Activated CD4-positive, alpha-beta T cell treated with anti-CD3 and anti-CD28 coated beads, Interleukin-2, amount 10 ng/mL, durations not matched to agents 7 days and 5 days (primary cell): Measurements from ENCODE around the gene SLC44A1. TPM values are rescaled to one million over a fixed set of nuclear protein-coding genes. Genes with fewer than 3 reads are reported as not detected.

Experiments used
- CTCF ChIA-PET: fragments of 350-600 bp; sonication (Branson Sonifier 250); formaldehyde crosslinking; loops from one replicate; lab custom pipeline; 2021; ENCODE audit warnings: antibody characterized with exemption; lab: Charles Lee
- POLR2A ChIA-PET: fragments of 350-600 bp; sonication (Branson Sonifier 250); formaldehyde crosslinking; loops from one replicate; lab custom pipeline; 2021; ENCODE audit warnings: antibody characterized with exemption; lab: Charles Lee
- DNase-seq: peaks from one replicate; pipeline ENCODE4 v3.0.0-alpha.2; 2020
- H3K27ac Mint-ChIP-seq: one replicate; pipeline ENCODE4 v1.8.0; 2021; ENCODE audit warnings: mild to moderate bottlenecking, moderate library complexity, mixed read lengths
- H3K27me3 Mint-ChIP-seq: one replicate; pipeline ENCODE4 v1.8.0; 2021; ENCODE audit warnings: mixed read lengths
- H3K36me3 Mint-ChIP-seq: one replicate; pipeline ENCODE4 v1.8.0; 2021; ENCODE audit warnings: low read depth, mixed read lengths
- H3K4me1 Mint-ChIP-seq: one replicate; pipeline ENCODE4 v1.8.0; 2021; ENCODE audit warnings: mixed read lengths
- H3K4me3 Mint-ChIP-seq: one replicate; pipeline ENCODE4 v1.8.0; 2021; ENCODE audit warnings: mild to moderate bottlenecking, moderate library complexity, mixed read lengths
- H3K9me3 Mint-ChIP-seq: one replicate; pipeline ENCODE4 v1.8.0; 2021; ENCODE audit warnings: mixed read lengths
- total RNA-seq, 2 experiments: library from RNA; stranded (reverse); gene quantifications; one replicate each; pipeline ENCODE4 v1.2.3, GENCODE V29; 2021

Gene SLC44A1
- total RNA-seq, 2 experiments from 2014 or later, result 19.6 to 21.8 TPM

- Mint-ChIP-seq H3K4me3 (no peak overlapping the region), H3K27ac (no peak overlapping the region), H3K4me1 (peaks cover 2% of the 10 kb centered on the region), H3K36me3 (no peaks in the 10 kb centered on the region), H3K9me3 (no peaks in the 10 kb centered on the region), H3K27me3 (no peaks in the 10 kb centered on the region)
- ChIA-PET CTCF (no interaction called here), POLR2A (interaction anchor here (0.6 kb wide), 1 partner anchor 184 kb away, joined by 3 read pairs; no protein-coding TSS in a partner anchor)
- no peak for DNase-seq
Observed at GRCh38 chr9:105441616-105442160, 197.2 kb downstream of the SLC44A1 start.

GRCh38 chr9:105443121-105443520 lies 198.7 kb downstream of the SLC44A1 start:
- Mint-ChIP-seq H3K27me3 (no peaks in the 10 kb centered on the region), H3K4me1 (peaks cover 9% of the 10 kb centered on the region), H3K36me3 (no peaks in the 10 kb centered on the region), H3K27ac (no peak overlapping the region), H3K9me3 (no peaks in the 10 kb centered on the region), H3K4me3 (no peak overlapping the region)
- CTCF ChIA-PET, result interaction anchor here (1.1 kb wide), 1 partner anchor 9 kb away, joined by 3 read pairs; no protein-coding TSS in a partner anchor
- POLR2A ChIA-PET, result no interaction called here
- DNase-seq, result no peak

GRCh38 chr9:105444130-105444529 lies 199.7 kb downstream of the SLC44A1 start:
- POLR2A ChIA-PET, result no interaction called here
- Mint-ChIP-seq H3K27ac (no peak overlapping the region), H3K27me3 (no peaks in the 10 kb centered on the region), H3K9me3 (no peaks in the 10 kb centered on the region), H3K4me3 (no peak overlapping the region), H3K36me3 (no peaks in the 10 kb centered on the region), H3K4me1 (peaks cover 16% of the 10 kb centered on the region)
- CTCF ChIA-PET, result interaction anchor here (0.5 to 1.1 kb wide), 2 partner anchors 8 to 202 kb away, joined by 3 read pairs; no protein-coding TSS in a partner anchor
- no peak for DNase-seq

- no peak overlapping the region for H3K4me3 Mint-ChIP-seq
- H3K36me3 Mint-ChIP-seq, result no peaks in the 10 kb centered on the region
- POLR2A ChIA-PET, result no interaction called here
- no peak overlapping the region for H3K27ac Mint-ChIP-seq
- CTCF ChIA-PET, result interaction anchor here (0.8 to 1.0 kb wide), 2 partner anchors 9 to 190 kb away, joined by 3 to 4 read pairs; no protein-coding TSS in a partner anchor
- H3K9me3 Mint-ChIP-seq, result no peaks in the 10 kb centered on the region
- peaks cover 25% of the 10 kb centered on the region for H3K4me1 Mint-ChIP-seq
- H3K27me3 Mint-ChIP-seq, result no peaks in the 10 kb centered on the region
- no peak for DNase-seq
Observed at GRCh38 chr9:105445203-105445881, 200.9 kb downstream of the SLC44A1 start.

GRCh38 chr9:105447386-105447813 lies 202.9 kb downstream of the SLC44A1 start:
- Mint-ChIP-seq H3K27ac (peak overlapping the region; percentile 79), H3K4me3 (peak overlapping the region; percentile 74), H3K36me3 (no peaks in the 10 kb centered on the region), H3K9me3 (no peaks in the 10 kb centered on the region), H3K27me3 (no peaks in the 10 kb centered on the region), H3K4me1 (peaks cover 25% of the 10 kb centered on the region)
- POLR2A ChIA-PET, result no interaction called here
- no peak for DNase-seq
- CTCF ChIA-PET, result interaction anchor here (1.0 kb wide), 1 partner anchor 694 kb away, joined by 3 read pairs; no protein-coding TSS in a partner anchor

GRCh38 chr9:105447814-105448812 lies 203.7 kb downstream of the SLC44A1 start, which contains the start of gene FSD1L:
FSD1L (plus strand) TSS chr9:105448034; CDS start chr9:105448221, 187 bp downstream.
- ChIA-PET POLR2A (no interaction called here), CTCF (interaction anchor here (1.0 kb wide), 1 partner anchor 695 kb away, joined by 3 read pairs; no protein-coding TSS in a partner anchor)
- H3K4me3 Mint-ChIP-seq, result peak within 1 kb of the TSS; percentile 74
- peaks cover 27% of the 10 kb centered on the region for H3K4me1 Mint-ChIP-seq
- DNase-seq, result peak; percentile 85
- no peaks in the 10 kb centered on the region for H3K36me3 Mint-ChIP-seq
- peak within 1 kb of the TSS; percentile 79 for H3K27ac Mint-ChIP-seq
- no peaks in the 10 kb centered on the region for H3K9me3 Mint-ChIP-seq
- H3K27me3 Mint-ChIP-seq, result no peaks in the 10 kb centered on the region

GRCh38 chr9:105449081-105449480 lies 204.6 kb downstream of the SLC44A1 start:
- no peaks in the 10 kb centered on the region for H3K9me3 Mint-ChIP-seq
- H3K4me3 Mint-ChIP-seq, result peak overlapping the region; percentile 74
- CTCF ChIA-PET, result interaction anchor here (0.7 kb wide), 1 partner anchor 20 kb away, joined by 3 read pairs; no protein-coding TSS in a partner anchor
- H3K36me3 Mint-ChIP-seq, result no peaks in the 10 kb centered on the region
- DNase-seq, result no peak
- no peak overlapping the region for H3K27ac Mint-ChIP-seq
- H3K4me1 Mint-ChIP-seq, result peaks cover 28% of the 10 kb centered on the region
- H3K27me3 Mint-ChIP-seq, result no peaks in the 10 kb centered on the region
- POLR2A ChIA-PET, result no interaction called here

GRCh38 chr9:105452185-105452584 lies 207.7 kb downstream of the SLC44A1 start:
- no peak for DNase-seq

GRCh38 chr9:105455836-105456475 lies 211.5 kb downstream of the SLC44A1 start:
- Mint-ChIP-seq H3K27me3 (no peaks in the 10 kb centered on the region), H3K9me3 (peaks cover 16% of the 10 kb centered on the region), H3K36me3 (peaks cover 19% of the 10 kb centered on the region), H3K27ac (no peak overlapping the region), H3K4me3 (no peak overlapping the region), H3K4me1 (peaks cover 3% of the 10 kb centered on the region)
- no peak for DNase-seq
- CTCF ChIA-PET, result no interaction called here
- POLR2A ChIA-PET, result no interaction called here

More at GRCh38 chr9:105452185-105452584, 207.7 kb downstream of the SLC44A1 start:
- ChIA-PET POLR2A (no interaction called here), CTCF (interaction anchor here (1.3 to 1.5 kb wide), 2 partner anchors 8 to 9 kb away, joined by 3 to 4 read pairs; no protein-coding TSS in a partner anchor)
- Mint-ChIP-seq H3K4me1 (peaks cover 25% of the 10 kb centered on the region), H3K27ac (no peak overlapping the region), H3K27me3 (no peaks in the 10 kb centered on the region), H3K9me3 (peaks cover 3% of the 10 kb centered on the region), H3K36me3 (peaks cover 3% of the 10 kb centered on the region), H3K4me3 (no peak overlapping the region)

GRCh38 chr9:105457560-105458294 lies 213.3 kb downstream of the SLC44A1 start:
- H3K9me3 Mint-ChIP-seq, result peaks cover 16% of the 10 kb centered on the region
- POLR2A ChIA-PET, result no interaction called here
- CTCF ChIA-PET, result no interaction called here

GRCh38 chr9:105458404-105458803 lies 214.0 kb downstream of the SLC44A1 start:
- CTCF ChIA-PET, result no interaction called here
- H3K27me3 Mint-ChIP-seq, result no peaks in the 10 kb centered on the region

More at GRCh38 chr9:105457560-105458294, 213.3 kb downstream of the SLC44A1 start:
- Mint-ChIP-seq H3K27me3 (no peaks in the 10 kb centered on the region), H3K36me3 (peaks cover 19% of the 10 kb centered on the region), H3K27ac (no peak overlapping the region), H3K4me3 (no peak overlapping the region), H3K4me1 (peaks cover 1% of the 10 kb centered on the region)
- no peak for DNase-seq

More at GRCh38 chr9:105458404-105458803, 214.0 kb downstream of the SLC44A1 start:
- no peak for DNase-seq
- Mint-ChIP-seq H3K27ac (no peak overlapping the region), H3K4me3 (no peak overlapping the region), H3K9me3 (peaks cover 16% of the 10 kb centered on the region), H3K4me1 (peaks cover under 1% of the 10 kb centered on the region), H3K36me3 (peaks cover 19% of the 10 kb centered on the region)
- POLR2A ChIA-PET, result no interaction called here
